Spinal cord (tissue), 10 donors: Measurements from ENCODE around the gene EIF4G3. TPM values are rescaled to one million over a fixed set of nuclear protein-coding genes. Genes with fewer than 3 reads are reported as not detected.

Experiments
- DNase-seq, 6 donors: peaks; one replicate each; pipeline versions ENCODE4 v3.0.0 to v3.0.0-alpha.2; 2013 to 2015; ENCODE audit warnings: low spot score in 6 of 6, low read depth in 4 of 6
- H3K27ac ChIP-seq: one replicate; pipeline ENCODE4 v1.5.1; 2013; ENCODE audit warnings: low read depth, low read length, control low read depth
- H3K27me3 ChIP-seq: one replicate; pipeline ENCODE4 v1.6.1; 2013; ENCODE audit warnings: low read length; ENCODE audit not compliant: control insufficient read depth, insufficient read depth
- H3K36me3 ChIP-seq: one replicate; pipeline ENCODE4 v1.6.1; 2013; ENCODE audit warnings: low read length; ENCODE audit not compliant: control insufficient read depth, insufficient read depth
- H3K4me1 ChIP-seq: one replicate; pipeline ENCODE4 v1.6.1; 2013; ENCODE audit warnings: low read length; ENCODE audit not compliant: control insufficient read depth, insufficient read depth
- H3K4me3 ChIP-seq: one replicate; pipeline ENCODE4 v1.5.1; 2013; ENCODE audit warnings: low read depth, low read length, control low read depth
- H3K9me3 ChIP-seq: one replicate; pipeline ENCODE4 v1.6.1; 2013; ENCODE audit warnings: low read length; ENCODE audit not compliant: control insufficient read depth, insufficient read depth
- WGBS: methylation state at CpG from one replicate; pipeline ENCODE4 v1.1.5; 2013; ENCODE audit warnings: missing lambda C conversion rate; ENCODE audit not compliant: insufficient coverage; 5-methylcytosine and 5-hydroxymethylcytosine counted together
- polyA plus RNA-seq, 2 donors: library from polyadenylated mRNA; unstranded; fragments of 120-200 nt; gene quantifications; one replicate each; pipeline ENCODE4 v1.2.1, GENCODE V29; 2013; ENCODE audit not compliant: insufficient read length in 2 of 2
- total RNA-seq, 2 donors: library from RNA; depleted of rRNA in 1 of 2; stranded (reverse); fragments of 120-200 nt in 1 of 2; fragments of >200 nt in 1 of 2; gene quantifications; one replicate each; pipeline versions ENCODE4 v1.2.3 to v1.2.4, GENCODE V29; 2013 to 2014
- donor health status: healthy.

Gene EIF4G3
- total and polyA plus RNA-seq, 4 donors: 68.7 to 111 (median 91.9) TPM

DNA sequence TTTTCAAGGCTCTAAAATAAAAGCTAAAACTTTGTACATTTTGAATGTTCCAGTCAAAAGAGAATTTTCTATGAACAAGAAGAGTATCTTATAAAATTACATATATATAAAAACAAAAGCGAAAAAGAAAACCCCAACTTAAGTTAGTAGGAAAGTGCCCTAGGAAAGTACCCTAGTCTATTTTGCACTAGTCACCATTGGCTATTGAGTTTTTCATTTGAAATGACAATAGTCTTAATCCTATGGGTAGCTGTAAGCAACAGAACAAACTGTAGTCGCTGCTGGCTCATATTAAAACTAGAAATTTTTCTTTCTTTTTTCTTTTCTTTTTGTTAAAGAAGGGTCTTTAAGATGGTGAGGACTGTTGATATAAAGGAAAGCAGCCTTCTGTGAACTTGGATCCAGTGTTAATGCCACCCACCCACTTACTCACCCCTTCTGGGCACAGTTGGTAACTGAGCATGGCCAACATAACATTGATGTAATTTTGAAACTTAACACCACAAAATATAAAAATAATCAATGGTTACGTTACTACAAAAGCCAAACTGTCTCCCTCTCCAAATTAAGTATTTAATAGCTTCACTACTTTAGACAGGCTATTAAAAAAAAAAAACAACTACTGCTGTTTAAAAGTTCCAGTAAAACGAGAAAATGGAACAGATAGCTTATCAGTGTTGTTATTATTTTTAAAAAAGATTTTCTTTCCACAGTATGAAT, 177.0 kb downstream of the EIF4G3 start:
- no peaks in the 10 kb centered on the region for H3K4me1 ChIP-seq
- DNase-seq: no peak
- no peaks in the 10 kb centered on the region for H3K27me3 ChIP-seq
- no peaks in the 10 kb centered on the region for H3K9me3 ChIP-seq
- H3K27ac ChIP-seq: no peak overlapping the region
- no peaks in the 10 kb centered on the region for H3K36me3 ChIP-seq
- H3K4me3 ChIP-seq: no peak overlapping the region
- no CpG with 5 or more reads among the region's 4 CpGs for WGBS

DNA sequence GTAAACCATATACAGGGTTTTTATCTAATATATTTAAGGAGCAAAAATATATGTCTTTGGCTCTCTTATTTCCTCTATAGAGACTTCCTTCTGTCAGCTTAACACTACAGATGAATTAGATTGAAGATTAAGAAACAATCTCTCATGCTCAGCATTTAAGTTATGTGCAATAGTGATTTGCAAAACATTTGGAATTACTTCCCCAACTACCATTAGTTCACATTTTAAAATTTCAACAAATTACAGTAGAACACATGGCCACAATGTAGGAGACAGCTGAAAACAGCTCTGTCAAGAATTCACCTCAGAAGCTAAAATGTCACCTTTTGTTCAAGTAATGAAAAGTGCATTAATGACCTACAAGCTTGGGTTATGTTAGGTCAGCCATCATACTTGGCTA, 177.9 kb downstream of the EIF4G3 start:
- Histone ChIP-seq H3K27ac (no peak overlapping the region), H3K9me3 (no peaks in the 10 kb centered on the region), H3K4me3 (no peak overlapping the region), H3K4me1 (no peaks in the 10 kb centered on the region), H3K36me3 (no peaks in the 10 kb centered on the region), H3K27me3 (no peaks in the 10 kb centered on the region)
- no peak for DNase-seq

DNA sequence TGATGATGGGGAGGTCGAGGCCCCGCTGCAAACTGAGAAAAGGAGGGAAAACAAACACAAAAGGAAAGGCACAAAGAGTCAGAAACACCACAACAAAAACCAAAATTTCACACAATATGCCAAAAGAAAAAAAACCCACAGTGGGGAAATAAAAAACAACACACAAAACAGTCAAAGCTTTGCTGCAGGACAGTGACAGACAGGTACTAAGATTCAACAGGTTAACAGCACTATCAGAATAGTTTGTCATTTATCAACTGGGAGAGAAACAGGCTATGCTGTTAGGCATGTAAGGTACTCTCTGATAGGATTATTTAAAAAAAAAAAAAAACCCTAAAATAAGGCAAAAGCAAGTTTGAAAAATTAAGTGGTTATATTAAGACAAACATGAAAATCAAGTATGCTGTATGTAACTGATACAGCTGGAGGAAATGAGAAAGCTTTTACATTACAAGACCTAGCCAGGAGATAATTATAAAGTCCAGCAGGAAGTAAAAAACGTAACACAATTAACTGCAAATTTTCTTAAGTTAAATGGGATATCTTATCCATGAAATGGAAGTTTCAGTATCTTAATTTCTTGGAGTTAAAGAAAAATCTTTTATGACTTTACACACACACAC, 179.0 kb downstream of the EIF4G3 start:
- H3K4me3 ChIP-seq: no peak overlapping the region
- no peaks in the 10 kb centered on the region for H3K9me3 ChIP-seq
- H3K27me3 ChIP-seq: no peaks in the 10 kb centered on the region
- DNase-seq: no peak
- no peaks in the 10 kb centered on the region for H3K36me3 ChIP-seq
- H3K27ac ChIP-seq: no peak overlapping the region
- no peaks in the 10 kb centered on the region for H3K4me1 ChIP-seq
- WGBS: no CpG with 5 or more reads among the region's 3 CpGs

DNA sequence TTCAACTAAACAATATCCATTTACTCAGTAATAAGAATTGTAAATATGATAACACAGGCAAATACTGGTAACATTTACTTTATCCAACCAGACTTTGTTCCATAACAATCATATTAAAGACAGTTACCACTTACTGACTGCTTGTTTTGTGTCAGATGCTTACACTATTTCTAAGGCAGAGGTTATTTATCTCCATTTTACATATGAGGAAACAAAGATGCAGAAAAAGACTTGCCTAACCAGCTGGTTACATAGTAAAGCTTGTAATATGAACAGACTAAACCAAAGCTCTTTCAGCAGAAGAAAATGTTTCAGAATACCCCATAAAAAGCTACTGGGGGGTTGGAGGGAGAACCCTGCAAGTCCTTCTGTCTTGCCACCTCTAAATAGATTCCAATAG, 180.1 kb downstream of the EIF4G3 start:
- H3K4me1 ChIP-seq: no peaks in the 10 kb centered on the region
- no peak overlapping the region for H3K27ac ChIP-seq
- no peaks in the 10 kb centered on the region for H3K27me3 ChIP-seq
- no peak for DNase-seq
- H3K36me3 ChIP-seq: no peaks in the 10 kb centered on the region
- H3K4me3 ChIP-seq: no peak overlapping the region
- H3K9me3 ChIP-seq: no peaks in the 10 kb centered on the region

DNA sequence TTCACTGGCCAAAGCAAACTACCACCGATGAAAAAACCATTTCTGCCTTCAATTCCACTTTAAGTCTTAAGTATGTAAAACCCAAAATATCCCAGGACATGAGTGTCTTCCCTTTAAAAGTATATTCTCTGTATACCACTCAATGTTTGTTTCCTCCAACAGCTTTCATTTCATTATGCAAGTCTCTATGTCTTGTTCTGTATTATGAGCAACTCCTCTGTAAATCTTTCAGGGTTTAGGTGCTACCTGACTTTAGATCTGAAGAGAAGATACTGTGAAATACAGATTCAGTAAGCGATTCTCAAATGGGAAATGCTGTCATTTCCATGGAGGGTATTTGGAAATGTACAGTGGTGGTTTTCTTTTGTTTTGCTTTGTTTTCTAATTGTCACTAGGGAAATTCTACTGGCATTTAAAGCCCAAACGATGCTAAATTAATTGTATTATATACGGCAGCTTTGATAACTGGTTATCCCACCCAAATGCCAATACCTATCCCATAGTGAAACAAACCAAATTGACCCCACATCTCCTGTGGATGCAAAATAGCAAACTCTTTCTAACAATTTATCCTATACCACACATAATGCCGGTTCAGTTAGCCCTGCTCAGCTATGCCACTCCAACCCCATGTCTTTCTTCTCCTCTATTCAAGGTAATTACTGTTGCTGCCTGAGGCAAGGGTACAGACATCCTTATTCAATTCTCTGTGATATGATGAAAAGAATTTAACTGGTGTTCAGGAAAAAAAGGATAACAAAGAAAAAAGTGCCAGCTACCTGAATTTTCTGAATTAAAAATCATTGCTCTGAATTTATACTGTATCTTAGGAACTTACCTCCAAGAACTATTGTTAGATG, 182.8 kb downstream of the EIF4G3 start:
- no peak overlapping the region for H3K27ac ChIP-seq
- WGBS: 30% methylated on average over 2 of the region's 5 CpGs
- no peak overlapping the region for H3K4me3 ChIP-seq
- peaks cover 3% of the 10 kb centered on the region for H3K36me3 ChIP-seq
- H3K27me3 ChIP-seq: no peaks in the 10 kb centered on the region
- peak in 1 of 6 donors; percentile 24 for DNase-seq
- no peaks in the 10 kb centered on the region for H3K9me3 ChIP-seq
- no peaks in the 10 kb centered on the region for H3K4me1 ChIP-seq

DNA sequence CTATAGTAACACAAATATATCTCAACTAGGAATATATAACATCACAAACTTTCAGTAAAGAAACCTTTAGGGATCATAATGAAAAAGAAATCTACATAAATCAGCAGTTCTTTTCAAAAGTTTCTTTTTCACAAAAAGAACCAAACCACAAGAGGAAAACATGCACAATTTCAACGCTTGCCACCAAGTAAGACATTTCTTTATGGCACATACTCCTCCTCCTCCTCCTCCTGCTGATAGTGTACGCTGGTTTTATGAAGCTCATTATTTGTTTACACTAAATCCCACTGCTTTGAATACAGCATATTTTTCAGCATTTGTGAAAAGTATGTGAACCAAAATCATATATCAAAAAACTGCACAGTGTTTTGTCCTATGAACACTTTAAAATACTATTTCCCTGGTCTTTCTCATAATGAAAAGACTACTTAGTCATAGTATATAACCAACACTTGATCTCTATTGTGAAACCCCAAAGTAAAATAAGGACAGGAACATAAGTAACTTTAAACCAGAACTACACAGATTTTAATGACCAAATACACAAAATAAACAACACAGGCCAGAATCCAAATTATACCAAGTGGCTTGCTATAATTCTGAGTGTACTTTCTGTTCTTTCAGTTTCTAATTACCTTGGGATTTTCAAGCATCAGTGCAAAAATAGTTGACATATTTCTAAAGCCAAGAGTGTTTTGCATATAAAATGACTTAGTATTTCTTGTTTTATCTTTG, 184.2 kb downstream of the EIF4G3 start:
- H3K36me3 ChIP-seq: peaks cover 3% of the 10 kb centered on the region
- DNase-seq: no peak
- no peaks in the 10 kb centered on the region for H3K4me1 ChIP-seq
- H3K4me3 ChIP-seq: no peak overlapping the region
- no peaks in the 10 kb centered on the region for H3K27me3 ChIP-seq
- no peaks in the 10 kb centered on the region for H3K9me3 ChIP-seq
- WGBS: 80% methylated on average over 2 of the region's 2 CpGs
- H3K27ac ChIP-seq: no peak overlapping the region

DNA sequence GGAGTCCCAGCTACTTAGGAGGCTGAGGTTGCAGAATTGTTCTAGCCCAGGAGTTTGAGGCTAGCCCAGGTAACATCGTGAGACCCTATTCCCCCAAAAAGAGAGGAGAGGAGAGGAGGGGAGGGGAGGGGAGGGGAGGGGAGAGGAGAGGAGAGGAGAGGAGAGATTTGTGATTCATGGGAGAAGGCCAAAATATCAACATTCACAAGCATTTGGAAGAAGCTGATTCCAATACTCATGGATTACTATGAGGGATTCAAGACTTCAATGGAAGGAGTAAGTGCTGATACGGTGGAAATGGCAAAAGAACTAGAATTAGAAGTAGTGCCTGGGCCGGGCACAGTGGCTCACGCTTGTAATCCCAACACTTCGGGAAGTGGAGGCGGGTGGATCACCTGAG, 187.8 kb downstream of the EIF4G3 start:
- Histone ChIP-seq H3K4me1 (no peaks in the 10 kb centered on the region), H3K27me3 (no peaks in the 10 kb centered on the region), H3K36me3 (peaks cover 3% of the 10 kb centered on the region), H3K27ac (no peak overlapping the region), H3K4me3 (no peak overlapping the region), H3K9me3 (no peaks in the 10 kb centered on the region)
- 100% methylated on average over 2 of the region's 6 CpGs for WGBS
- DNase-seq: no peak

DNA sequence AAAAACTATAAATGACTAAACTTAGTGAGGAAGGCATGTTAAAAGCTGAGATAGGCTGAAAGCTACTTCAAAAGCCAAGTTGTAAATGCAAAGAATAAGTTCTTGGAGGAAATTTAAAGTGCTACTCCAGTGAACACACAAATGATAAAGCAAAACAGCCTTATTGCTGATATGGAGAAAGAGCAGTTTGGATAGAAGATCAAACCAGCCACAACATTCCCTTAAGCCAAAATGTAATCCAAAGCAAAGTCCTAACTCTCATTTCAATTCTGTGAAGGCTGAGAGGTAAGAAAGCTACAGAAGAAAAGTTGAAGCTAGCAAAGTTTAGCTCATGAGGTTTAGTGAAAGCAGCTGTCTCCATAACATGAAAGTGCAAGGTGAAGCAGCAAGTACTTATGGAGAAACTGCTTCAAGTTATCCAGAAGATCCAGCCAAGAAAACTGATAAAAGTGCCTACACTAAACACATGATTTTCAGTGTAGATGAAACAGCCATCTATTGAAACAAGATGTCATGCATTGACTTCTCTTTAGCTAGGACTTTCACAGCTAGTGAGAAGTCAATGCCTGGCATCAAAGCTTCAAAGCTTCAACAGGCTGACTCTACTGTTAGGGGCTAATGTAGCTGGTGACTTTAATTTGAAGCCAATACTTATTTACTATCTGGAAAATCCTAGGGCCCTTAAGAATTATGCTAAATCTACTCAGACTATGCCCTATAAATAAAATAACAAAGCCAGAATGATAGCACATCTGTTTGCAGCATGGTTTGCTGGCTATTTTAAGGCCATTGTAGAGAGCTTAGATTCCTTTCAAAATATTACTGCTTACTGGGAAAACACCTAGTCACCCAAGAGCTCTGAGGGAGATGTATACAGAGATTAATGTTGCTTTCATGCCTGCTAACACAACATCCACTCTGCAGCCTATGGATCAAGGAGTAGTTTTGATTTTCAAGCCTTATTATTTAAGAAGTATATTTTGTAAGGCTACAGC, 188.6 kb downstream of the EIF4G3 start:
- Histone ChIP-seq H3K27ac (no peak overlapping the region), H3K36me3 (peaks cover 3% of the 10 kb centered on the region), H3K4me1 (no peaks in the 10 kb centered on the region), H3K4me3 (no peak overlapping the region), H3K9me3 (no peaks in the 10 kb centered on the region), H3K27me3 (no peaks in the 10 kb centered on the region)
- DNase-seq: no peak
